NOMO-1 treated with dmso at 0.1 percent for 144 hours (cell line): Measurements from ENCODE around the gene TTC16.

Experiments used
- DNase-seq: peaks from one replicate; lab custom pipeline; 2025; ENCODE audit not compliant: unreplicated experiment; lab: John Stamatoyannopoulos, UW

TTC16 gene

GRCh38 chr9:127694890-127695720 is 20.8 kb upstream of the TTC16 start:
- no peak for DNase-seq

- no peak for DNase-seq
Observed at GRCh38 chr9:127697575-127697974, 18.3 kb upstream of the TTC16 start.

- no peak for DNase-seq
Observed at GRCh38 chr9:127698386-127698785, 17.5 kb upstream of the TTC16 start.

- DNase-seq: peak; percentile 87
Observed at GRCh38 chr9:127698985-127699670, 16.8 kb upstream of the TTC16 start.

- DNase-seq: no peak
Observed at GRCh38 chr9:127700140-127700539, 15.7 kb upstream of the TTC16 start.

GRCh38 chr9:127700594-127701255 is 15.2 kb upstream of the TTC16 start:
- DNase-seq: no peak

- DNase-seq: no peak
Observed at GRCh38 chr9:127703289-127703946, 12.5 kb upstream of the TTC16 start.

- no peak for DNase-seq
Observed at GRCh38 chr9:127705577-127706379, 10.1 kb upstream of the TTC16 start.

- no peak for DNase-seq
Observed at GRCh38 chr9:127706836-127707241, 9.0 kb upstream of the TTC16 start, which contains the start of gene CFAP157. CFAP157 (plus strand) TSS chr9:127706988; CDS start chr9:127707032, 44 bp downstream.

GRCh38 chr9:127707766-127708165 is 8.1 kb upstream of the TTC16 start:
- no peak for DNase-seq

GRCh38 chr9:127708952-127709587 is 6.8 kb upstream of the TTC16 start:
- no peak for DNase-seq

GRCh38 chr9:127710204-127710783 is 5.6 kb upstream of the TTC16 start:
- DNase-seq: no peak

GRCh38 chr9:127711226-127711701 is 4.6 kb upstream of the TTC16 start:
- DNase-seq: no peak

GRCh38 chr9:127711831-127712274 is 4.0 kb upstream of the TTC16 start:
- no peak for DNase-seq

- DNase-seq: no peak
Observed at GRCh38 chr9:127712371-127712770, 3.5 kb upstream of the TTC16 start.

- DNase-seq: no peak
Observed at GRCh38 chr9:127712867-127713266, 3.0 kb upstream of the TTC16 start.

GRCh38 chr9:127714020-127714750 is 1.7 kb upstream of the TTC16 start:
- no peak for DNase-seq

- DNase-seq: peak; percentile 66
Observed at GRCh38 chr9:127714951-127715469, 869 bp upstream of the TTC16 start.
